Measurements from ENCODE around the gene JAG2.

JAG2 gene

GRCh38 chr14:105142651-105143450, 25.7 kb downstream of the JAG2 start:
- no peak for TF ChIP-seq GATA2 (IDR thresholded peaks at IDR 0.05; ENCODE audit: low read depth, low read length)
- TF ChIP-seq GATA3 (IDR thresholded peaks at IDR 0.05; ENCODE audit: low read depth, low read length), result no peak

DNA sequence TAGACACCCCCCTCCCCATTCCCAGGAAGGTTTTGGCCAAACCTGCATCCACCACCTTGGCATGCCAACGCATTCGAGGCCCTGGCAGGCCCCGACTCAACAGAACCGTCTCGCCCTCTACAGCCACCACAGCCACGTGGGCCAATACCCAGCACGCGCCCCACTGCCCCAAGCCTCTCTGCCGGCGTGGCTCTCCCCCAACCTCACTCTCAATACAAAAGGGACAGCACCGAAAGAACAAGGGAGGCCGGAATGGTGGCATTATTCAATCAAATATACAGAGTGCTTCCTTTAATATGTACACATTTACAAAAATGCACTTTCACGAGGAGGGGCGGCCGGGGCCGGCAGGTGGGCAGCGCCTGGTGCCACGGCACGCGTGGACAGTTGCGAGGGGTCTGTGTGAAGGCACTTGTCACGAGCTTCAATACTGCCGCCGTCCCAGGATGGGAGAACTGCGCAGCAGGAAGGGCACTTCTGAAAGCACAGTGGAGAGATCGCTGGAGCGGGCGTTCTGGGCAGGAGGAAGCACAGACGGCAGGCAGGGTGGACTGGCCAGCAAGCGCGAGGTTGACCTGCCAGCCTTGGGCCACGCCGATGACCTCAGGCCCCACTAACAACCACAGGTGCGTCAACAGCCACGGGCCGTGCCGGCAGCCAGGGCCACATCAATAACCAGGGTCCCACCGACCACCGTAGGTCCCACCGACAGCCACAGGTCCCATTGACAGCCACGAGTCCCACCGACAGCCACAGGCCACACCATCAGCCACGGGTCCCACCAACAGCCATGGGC, 26.9 kb downstream of the JAG2 start:
- TF ChIP-seq GATA2 (IDR thresholded peaks at IDR 0.05; ENCODE audit: low read depth, low read length) (no peak), GATA3 (IDR thresholded peaks at IDR 0.05; ENCODE audit: low read depth, low read length) (no peak)

- no peak for TF ChIP-seq GATA3 (IDR thresholded peaks at IDR 0.05; ENCODE audit: low read depth, low read length)
- TF ChIP-seq GATA2 (IDR thresholded peaks at IDR 0.05; ENCODE audit: low read depth, low read length), result no peak
Measured at GRCh38 chr14:105141026-105141425, 27.6 kb downstream of the JAG2 start.

- TF ChIP-seq GATA2 (IDR thresholded peaks at IDR 0.05; ENCODE audit: low read depth, low read length) (no peak), GATA3 (IDR thresholded peaks at IDR 0.05; ENCODE audit: low read depth, low read length) (no peak)
Measured at GRCh38 chr14:105140581-105140980, 28.0 kb downstream of the JAG2 start.

DNA sequence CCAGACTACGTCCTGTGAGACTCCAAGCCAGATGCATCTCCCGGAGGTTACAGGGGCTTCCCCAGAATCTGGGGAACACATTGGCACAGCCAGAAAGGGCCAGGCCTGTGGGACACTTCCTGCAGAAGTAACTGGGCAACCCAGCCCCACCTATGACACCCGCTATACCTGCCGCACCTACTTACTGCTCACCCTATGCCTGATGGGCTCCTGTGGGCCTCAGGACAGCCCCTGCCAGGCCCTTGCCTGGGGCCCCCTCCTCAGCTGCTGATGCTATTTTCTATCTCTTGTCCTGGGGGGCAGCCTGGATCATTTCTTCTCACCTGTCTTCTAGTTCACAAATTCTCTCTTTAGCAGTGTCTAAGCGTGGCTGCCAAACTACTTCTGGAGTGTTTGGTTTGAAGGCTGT, 28.7 kb downstream of the JAG2 start:
- TF ChIP-seq GATA2 (IDR thresholded peaks at IDR 0.05; ENCODE audit: low read depth, low read length) (no peak), GATA3 (IDR thresholded peaks at IDR 0.05; ENCODE audit: low read depth, low read length) (no peak)

DNA sequence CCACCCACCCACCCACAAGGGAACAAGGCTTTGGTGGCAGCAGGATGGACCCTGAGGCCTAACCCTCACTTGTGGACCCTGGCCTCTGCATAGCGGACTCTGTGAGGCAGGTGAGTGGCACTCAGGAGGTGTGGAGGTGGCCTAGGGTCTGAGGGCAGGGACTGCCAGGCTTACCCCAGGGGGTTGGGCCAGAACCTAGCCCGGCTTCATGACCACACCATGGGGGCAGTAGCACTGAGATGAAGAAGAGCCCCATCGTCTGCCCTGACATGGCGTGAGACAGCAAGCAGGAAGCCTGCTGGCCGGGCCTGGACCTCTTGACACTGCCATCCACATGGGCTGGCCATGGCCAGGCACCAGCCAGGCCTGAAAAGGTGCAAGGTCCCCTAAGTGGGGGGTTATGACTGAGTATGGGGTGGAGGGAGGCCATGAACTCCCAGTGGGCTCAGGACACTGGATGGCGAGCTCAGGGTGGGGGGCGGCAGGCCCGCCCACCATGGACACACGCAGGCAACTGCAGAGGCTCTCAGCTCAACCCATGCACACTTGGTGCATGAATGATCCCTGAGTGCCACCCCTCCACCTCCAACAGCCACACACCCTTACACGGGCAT, 29.3 kb downstream of the JAG2 start:
- TF ChIP-seq GATA3 (IDR thresholded peaks at IDR 0.05; ENCODE audit: low read depth, low read length), result no peak
- no peak for TF ChIP-seq GATA2 (IDR thresholded peaks at IDR 0.05; ENCODE audit: low read depth, low read length)

GRCh38 chr14:105138551-105139111, 29.9 kb downstream of the JAG2 start:
- no peak for TF ChIP-seq GATA3 (IDR thresholded peaks at IDR 0.05; ENCODE audit: low read depth, low read length)
- no peak for TF ChIP-seq GATA2 (IDR thresholded peaks at IDR 0.05; ENCODE audit: low read depth, low read length)

DNA sequence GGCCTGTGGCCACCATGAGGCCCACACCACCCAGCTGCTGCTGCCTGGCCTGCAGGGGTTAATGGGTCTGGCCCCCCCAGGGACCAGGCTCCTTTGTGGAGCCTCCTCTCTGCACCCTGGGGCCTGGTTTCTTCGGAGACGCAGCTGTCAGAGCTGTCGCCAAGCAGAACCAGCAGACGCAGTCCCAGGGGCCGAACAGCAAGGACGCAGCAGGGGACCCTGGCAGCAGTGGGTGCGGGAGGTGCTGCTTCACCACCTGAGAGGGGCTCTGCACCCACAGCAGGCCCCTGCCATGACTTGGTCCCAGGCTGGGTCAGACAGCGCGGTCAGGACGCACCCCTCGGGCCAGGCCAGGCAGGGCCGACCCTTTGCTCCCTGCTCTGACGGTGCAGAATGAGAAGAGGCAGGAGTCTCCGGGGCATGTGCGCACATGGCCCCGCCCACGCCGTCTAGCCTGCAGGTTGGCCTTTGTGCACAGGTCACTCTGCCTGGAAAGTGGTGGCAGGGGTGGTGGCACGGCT, 30.5 kb downstream of the JAG2 start:
- TF ChIP-seq GATA2 (IDR thresholded peaks at IDR 0.05; ENCODE audit: low read depth, low read length) (no peak), GATA3 (IDR thresholded peaks at IDR 0.05; ENCODE audit: low read depth, low read length) (no peak)

- TF ChIP-seq GATA2 (IDR thresholded peaks at IDR 0.05; ENCODE audit: low read depth, low read length), result no peak
- no peak for TF ChIP-seq GATA3 (IDR thresholded peaks at IDR 0.05; ENCODE audit: low read depth, low read length)
Measured at GRCh38 chr14:105137481-105138020, 31.0 kb downstream of the JAG2 start.

GRCh38 chr14:105136401-105137322, 31.9 kb downstream of the JAG2 start:
- TF ChIP-seq GATA3 (IDR thresholded peaks at IDR 0.05; ENCODE audit: low read depth, low read length) (no peak), GATA2 (IDR thresholded peaks at IDR 0.05; ENCODE audit: low read depth, low read length) (no peak)

DNA sequence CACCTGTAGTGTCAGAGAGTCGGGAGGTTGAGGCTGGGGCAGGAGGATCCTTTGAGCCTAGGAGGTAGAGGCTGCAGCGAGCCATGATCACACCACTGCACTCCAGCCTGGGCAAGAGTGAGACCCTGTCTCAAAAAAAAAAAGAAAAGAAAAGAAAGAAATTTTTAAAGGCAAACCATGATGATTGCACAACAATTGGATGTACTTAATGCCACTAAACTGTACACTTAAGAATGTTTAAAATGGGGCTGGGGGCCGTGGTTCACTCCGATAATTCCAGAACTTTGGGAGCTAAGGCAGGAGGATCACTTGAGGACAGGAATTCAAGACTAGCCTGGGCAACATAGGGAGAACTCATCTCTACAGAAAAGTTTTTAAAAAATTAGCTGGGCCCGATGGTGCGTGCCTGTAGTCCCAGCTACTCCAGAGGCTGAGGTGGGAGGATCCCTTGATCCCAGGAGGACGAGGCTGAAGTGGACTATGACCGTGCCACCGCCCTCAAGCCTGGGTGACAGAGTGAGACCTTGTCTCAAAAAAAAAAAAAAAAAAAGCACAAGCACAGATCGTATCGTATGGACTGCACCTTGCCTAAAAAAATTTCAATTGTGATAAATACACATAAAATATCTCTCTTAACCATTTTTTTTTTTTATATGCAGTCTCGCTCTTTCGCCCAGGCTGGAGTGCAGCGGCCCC, 32.7 kb downstream of the JAG2 start:
- TF ChIP-seq GATA2 (IDR thresholded peaks at IDR 0.05; ENCODE audit: low read depth, low read length) (no peak), GATA3 (IDR thresholded peaks at IDR 0.05; ENCODE audit: low read depth, low read length) (no peak)

GRCh38 chr14:105132921-105133654, 35.5 kb downstream of the JAG2 start:
- TF ChIP-seq GATA3 (IDR thresholded peaks at IDR 0.05; ENCODE audit: low read depth, low read length) (no peak), GATA2 (IDR thresholded peaks at IDR 0.05; ENCODE audit: low read depth, low read length) (no peak)
